ENCODE data around the gene SPIN4. TPM values are rescaled to one million over a fixed set of nuclear protein-coding genes. Genes with fewer than 3 reads are reported as not detected.
"Not testable (repeated sequence)": the region's sequence is repeated elsewhere in the genome, so short reads cannot be mapped to it uniquely, and the experiment has no call there.

The SPIN4 gene
- 10 to 100 TPM in 1 of 2 donors, 1 to 10 TPM in 1; 9.9 to 14.1 TPM for total RNA-seq
- 10 to 100 TPM; 15.4 to 19.7 TPM for polyA plus RNA-seq (ENCODE audit: insufficient read length in 2 of 2)
- long read RNA-seq, donor 1, full-length matches to known transcripts = 19 of 19 reads
- long read RNA-seq, donor 1, partial matches to known transcripts = 0 of 19 reads
- long read RNA-seq, donor 1, other reads (novel, unspliced or antisense) = 0 of 19 reads
- long read RNA-seq, donor 2, full-length matches to known transcripts = 7 of 7 reads
- long read RNA-seq, donor 2, partial matches to known transcripts = 0 of 7 reads
- long read RNA-seq, donor 2, other reads (novel, unspliced or antisense) = 0 of 7 reads
- long read RNA-seq, donor 3, full-length matches to known transcripts = 11 of 11 reads
- long read RNA-seq, donor 3, partial matches to known transcripts = 0 of 11 reads
- long read RNA-seq, donor 3, other reads (novel, unspliced or antisense) = 0 of 11 reads
- long read RNA-seq, donor 4, full-length matches to known transcripts = 34 of 34 reads
- long read RNA-seq, donor 4, partial matches to known transcripts = 0 of 34 reads
- long read RNA-seq, donor 4, other reads (novel, unspliced or antisense) = 0 of 34 reads

- Histone ChIP-seq H3K4me1 (ENCODE audit: control insufficient read depth, insufficient read depth, low read length) (no peaks in the 10 kb centered on the region), H3K27ac (ENCODE audit: low read depth, low read length) (peak within 1 kb of the TSS; percentile 79), H3K36me3 (ENCODE audit: control insufficient read depth, insufficient read depth, low read length) (no peaks in the 10 kb centered on the region), H3K27me3 (ENCODE audit: control insufficient read depth, insufficient read depth, low read length) (no peaks in the 10 kb centered on the region), H3K9me3 (ENCODE audit: control insufficient read depth, insufficient read depth, low read length) (no peaks in the 10 kb centered on the region), H3K4me3 (ENCODE audit: low read depth, low read length) (peak within 1 kb of the TSS; percentile 65)
- peak; percentile 33 to 95 (median 66) for DNase-seq (ENCODE audit: low read depth in 4 of 6, low spot score in 6 of 6)
- 13% methylated on average over 57 of the region's 58 CpGs for WGBS (ENCODE audit: insufficient coverage)
Measured at GRCh38 chrX:63350941-63351616, at the start of gene SPIN4. SPIN4 (minus strand) TSS chrX:63351332; CDS start chrX:63350819, 513 bp downstream.

GRCh38 chrX:63400340-63400739 lies 49.2 kb upstream of the SPIN4 start:
- no peak overlapping the region for H3K4me3 ChIP-seq (ENCODE audit: low read depth, low read length)
- DNase-seq (ENCODE audit: low read depth in 4 of 6, low spot score in 6 of 6) = no peak
- H3K27ac ChIP-seq (ENCODE audit: low read depth, low read length) = no peak overlapping the region
- no peaks in the 10 kb centered on the region for H3K27me3 ChIP-seq (ENCODE audit: control insufficient read depth, insufficient read depth, low read length)
- H3K36me3 ChIP-seq (ENCODE audit: control insufficient read depth, insufficient read depth, low read length) = no peaks in the 10 kb centered on the region
- H3K4me1 ChIP-seq (ENCODE audit: control insufficient read depth, insufficient read depth, low read length) = no peaks in the 10 kb centered on the region
- H3K9me3 ChIP-seq (ENCODE audit: control insufficient read depth, insufficient read depth, low read length) = no peaks in the 10 kb centered on the region

- no peak overlapping the region for H3K27ac ChIP-seq (ENCODE audit: low read depth, low read length)
- H3K4me1 ChIP-seq (ENCODE audit: control insufficient read depth, insufficient read depth, low read length) = no peaks in the 10 kb centered on the region
- no peaks in the 10 kb centered on the region for H3K36me3 ChIP-seq (ENCODE audit: control insufficient read depth, insufficient read depth, low read length)
- DNase-seq (ENCODE audit: low read depth in 4 of 6, low spot score in 6 of 6) = no peak
- no peaks in the 10 kb centered on the region for H3K27me3 ChIP-seq (ENCODE audit: control insufficient read depth, insufficient read depth, low read length)
- H3K9me3 ChIP-seq (ENCODE audit: control insufficient read depth, insufficient read depth, low read length) = no peaks in the 10 kb centered on the region
- no CpG with 5 or more reads among the region's 2 CpGs for WGBS (ENCODE audit: insufficient coverage)
- no peak overlapping the region for H3K4me3 ChIP-seq (ENCODE audit: low read depth, low read length)
Measured at GRCh38 chrX:63394872-63395271, 43.7 kb upstream of the SPIN4 start.

DNA sequence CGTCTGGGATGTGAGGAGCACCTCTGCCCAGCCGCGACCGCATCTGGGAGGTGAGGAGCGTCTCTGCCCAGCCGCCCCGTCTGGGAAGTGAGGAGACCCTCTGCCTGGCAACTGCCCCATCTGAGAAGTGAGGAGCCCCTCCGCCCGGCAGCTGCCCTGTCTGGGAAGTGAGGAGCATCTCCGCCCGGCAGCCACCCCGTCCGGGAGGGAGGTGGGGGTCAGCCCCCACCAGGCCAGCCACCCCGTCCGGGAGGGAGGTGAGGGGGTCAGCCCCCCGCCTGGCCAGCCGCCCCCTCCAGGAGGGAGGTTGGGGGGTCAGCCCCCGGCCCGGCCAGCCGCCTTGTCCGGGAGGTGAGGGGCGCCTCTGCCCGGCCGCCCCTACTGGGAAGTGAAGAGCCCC lies 42.0 kb upstream of the SPIN4 start:
- DNase-seq (ENCODE audit: low read depth in 4 of 6, low spot score in 6 of 6); H3K4me1 ChIP-seq (ENCODE audit: control insufficient read depth, insufficient read depth, low read length); H3K27ac ChIP-seq (ENCODE audit: low read depth, low read length); H3K9me3 ChIP-seq (ENCODE audit: control insufficient read depth, insufficient read depth, low read length); H3K27me3 ChIP-seq (ENCODE audit: control insufficient read depth, insufficient read depth, low read length); H3K4me3 ChIP-seq (ENCODE audit: low read depth, low read length); H3K36me3 ChIP-seq (ENCODE audit: control insufficient read depth, insufficient read depth, low read length): not testable (repeated sequence)
- 95% methylated on average over 14 of the region's 24 CpGs for WGBS (ENCODE audit: insufficient coverage)

DNA sequence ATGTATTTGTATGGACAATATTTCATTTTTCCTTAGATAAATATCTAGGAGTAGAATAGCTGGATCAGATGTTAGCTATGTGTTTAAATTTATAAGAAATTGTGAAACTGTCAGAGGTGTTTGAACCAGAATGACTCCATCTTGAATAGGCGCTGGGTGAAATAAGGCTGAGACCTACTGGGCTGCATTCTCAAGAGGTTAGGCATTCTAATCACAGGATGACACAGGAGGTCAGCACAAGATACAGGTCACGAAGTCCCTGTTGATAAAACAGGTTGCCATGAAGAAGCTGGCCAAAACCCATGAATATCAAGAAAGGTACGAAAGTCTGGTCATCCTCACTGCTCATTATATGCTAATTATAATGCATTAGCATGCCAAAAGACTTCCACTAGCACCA lies 36.3 kb upstream of the SPIN4 start:
- 67% methylated on average over 3 of the region's 3 CpGs for WGBS (ENCODE audit: insufficient coverage)
- H3K9me3 ChIP-seq (ENCODE audit: control insufficient read depth, insufficient read depth, low read length) = no peaks in the 10 kb centered on the region
- H3K4me3 ChIP-seq (ENCODE audit: low read depth, low read length) = no peak overlapping the region
- no peak overlapping the region for H3K27ac ChIP-seq (ENCODE audit: low read depth, low read length)
- no peaks in the 10 kb centered on the region for H3K27me3 ChIP-seq (ENCODE audit: control insufficient read depth, insufficient read depth, low read length)
- H3K36me3 ChIP-seq (ENCODE audit: control insufficient read depth, insufficient read depth, low read length) = no peaks in the 10 kb centered on the region
- no peaks in the 10 kb centered on the region for H3K4me1 ChIP-seq (ENCODE audit: control insufficient read depth, insufficient read depth, low read length)
- DNase-seq (ENCODE audit: low read depth in 4 of 6, low spot score in 6 of 6) = no peak

DNA sequence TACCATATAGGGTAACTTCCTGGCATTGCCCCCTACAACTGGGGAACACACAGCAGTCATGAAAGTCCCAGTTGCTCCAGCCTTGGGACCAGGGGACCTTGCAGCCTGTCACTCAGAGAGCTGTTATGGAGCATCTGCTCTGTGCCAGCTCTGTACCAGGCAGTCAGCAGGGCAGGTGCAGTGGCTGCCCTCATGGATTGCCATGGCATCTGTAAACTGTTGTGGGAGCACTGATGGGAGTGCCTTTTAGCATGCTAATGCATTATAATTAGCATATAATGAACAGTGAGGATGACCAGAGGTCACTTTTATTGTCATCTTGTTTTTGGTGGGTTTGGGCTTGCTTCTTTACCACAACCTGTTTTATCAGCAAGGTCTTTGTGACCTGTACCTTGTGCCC lies 33.1 kb upstream of the SPIN4 start:
- H3K27me3 ChIP-seq (ENCODE audit: control insufficient read depth, insufficient read depth, low read length) = not testable (repeated sequence)

DNA sequence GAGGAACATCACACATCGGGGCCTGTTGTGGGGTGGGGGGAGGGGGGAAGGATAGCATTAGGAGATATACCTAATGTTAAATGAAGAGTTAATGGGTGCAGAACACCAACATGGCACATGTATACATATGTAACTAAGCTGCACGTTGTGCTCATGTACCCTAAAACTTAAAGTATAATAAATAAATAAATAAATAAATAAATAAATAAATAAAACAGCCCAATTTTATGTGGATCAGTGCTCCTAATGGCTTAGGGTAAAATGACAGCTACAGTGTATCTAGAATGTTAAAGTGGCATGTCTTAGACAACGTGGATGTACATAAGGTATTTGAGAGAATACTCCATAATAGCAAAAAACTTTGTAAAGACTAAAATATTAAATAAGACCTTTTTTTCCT lies 21.9 kb upstream of the SPIN4 start:
- H3K4me1 ChIP-seq (ENCODE audit: control insufficient read depth, insufficient read depth, low read length); H3K4me3 ChIP-seq (ENCODE audit: low read depth, low read length); DNase-seq (ENCODE audit: low read depth in 4 of 6, low spot score in 6 of 6); H3K36me3 ChIP-seq (ENCODE audit: control insufficient read depth, insufficient read depth, low read length); H3K27ac ChIP-seq (ENCODE audit: low read depth, low read length); H3K27me3 ChIP-seq (ENCODE audit: control insufficient read depth, insufficient read depth, low read length); H3K9me3 ChIP-seq (ENCODE audit: control insufficient read depth, insufficient read depth, low read length): not testable (repeated sequence)
- WGBS (ENCODE audit: insufficient coverage) = no CpG with 5 or more reads among the region's 3 CpGs

More for the DNA sequence above, 33.1 kb upstream of the SPIN4 start:
- not testable (repeated sequence) for DNase-seq (ENCODE audit: low read depth in 4 of 6, low spot score in 6 of 6); H3K9me3 ChIP-seq (ENCODE audit: control insufficient read depth, insufficient read depth, low read length); H3K4me1 ChIP-seq (ENCODE audit: control insufficient read depth, insufficient read depth, low read length); H3K4me3 ChIP-seq (ENCODE audit: low read depth, low read length); H3K36me3 ChIP-seq (ENCODE audit: control insufficient read depth, insufficient read depth, low read length); H3K27ac ChIP-seq (ENCODE audit: low read depth, low read length)

GRCh38 chrX:63367699-63368098 lies 16.6 kb upstream of the SPIN4 start:
- not testable (repeated sequence) for H3K27ac ChIP-seq (ENCODE audit: low read depth, low read length); DNase-seq (ENCODE audit: low read depth in 4 of 6, low spot score in 6 of 6); H3K4me1 ChIP-seq (ENCODE audit: control insufficient read depth, insufficient read depth, low read length); H3K9me3 ChIP-seq (ENCODE audit: control insufficient read depth, insufficient read depth, low read length); H3K36me3 ChIP-seq (ENCODE audit: control insufficient read depth, insufficient read depth, low read length); H3K27me3 ChIP-seq (ENCODE audit: control insufficient read depth, insufficient read depth, low read length); H3K4me3 ChIP-seq (ENCODE audit: low read depth, low read length)
- WGBS (ENCODE audit: insufficient coverage) = 51% methylated on average over 4 of the region's 5 CpGs

GRCh38 chrX:63363788-63364187 lies 12.7 kb upstream of the SPIN4 start:
- H3K4me3 ChIP-seq (ENCODE audit: low read depth, low read length) = no peak overlapping the region
- H3K27ac ChIP-seq (ENCODE audit: low read depth, low read length) = no peak overlapping the region
- H3K27me3 ChIP-seq (ENCODE audit: control insufficient read depth, insufficient read depth, low read length) = no peaks in the 10 kb centered on the region
- no peaks in the 10 kb centered on the region for H3K4me1 ChIP-seq (ENCODE audit: control insufficient read depth, insufficient read depth, low read length)
- no peaks in the 10 kb centered on the region for H3K36me3 ChIP-seq (ENCODE audit: control insufficient read depth, insufficient read depth, low read length)
- no peak for DNase-seq (ENCODE audit: low read depth in 4 of 6, low spot score in 6 of 6)
- peaks cover 4% of the 10 kb centered on the region for H3K9me3 ChIP-seq (ENCODE audit: control insufficient read depth, insufficient read depth, low read length)
- WGBS (ENCODE audit: insufficient coverage) = 78% methylated on average over 3 of the region's 4 CpGs

DNA sequence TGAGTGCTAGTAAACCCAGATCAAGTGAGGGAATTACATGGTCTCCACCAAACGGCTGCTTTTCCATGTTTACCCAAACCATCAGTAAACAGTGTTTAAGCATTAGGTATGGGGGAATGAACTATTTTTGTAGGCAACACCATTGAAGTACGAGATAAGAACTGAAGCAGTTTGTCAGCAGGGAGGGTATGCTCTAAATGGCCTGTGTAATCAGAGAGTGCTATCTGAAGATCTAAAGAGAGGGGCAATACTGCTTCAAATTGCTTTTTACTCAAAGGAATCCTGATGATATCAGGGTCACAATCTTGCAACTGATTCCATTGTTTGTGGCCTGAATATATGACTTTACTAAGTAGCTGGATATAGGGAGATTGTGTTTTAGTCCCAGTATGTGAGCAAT lies 10.4 kb upstream of the SPIN4 start:
- no CpG with 5 or more reads among the region's 2 CpGs for WGBS (ENCODE audit: insufficient coverage)
- peaks cover 1% of the 10 kb centered on the region for H3K9me3 ChIP-seq (ENCODE audit: control insufficient read depth, insufficient read depth, low read length)
- no peak overlapping the region for H3K27ac ChIP-seq (ENCODE audit: low read depth, low read length)
- no peaks in the 10 kb centered on the region for H3K4me1 ChIP-seq (ENCODE audit: control insufficient read depth, insufficient read depth, low read length)
- H3K36me3 ChIP-seq (ENCODE audit: control insufficient read depth, insufficient read depth, low read length) = no peaks in the 10 kb centered on the region
- no peak overlapping the region for H3K4me3 ChIP-seq (ENCODE audit: low read depth, low read length)
- no peak for DNase-seq (ENCODE audit: low read depth in 4 of 6, low spot score in 6 of 6)
- H3K27me3 ChIP-seq (ENCODE audit: control insufficient read depth, insufficient read depth, low read length) = no peaks in the 10 kb centered on the region
